ENCODE data around the gene RSPO1.

- TF ChIP-seq POLR2AphosphoS5 (IDR thresholded peaks at IDR 0.05; ENCODE audit: low read depth, low read length) (no peak), MXI1 (IDR thresholded peaks at IDR 0.05; ENCODE audit: low read depth, low read length) (no peak), EZH2phosphoT487 (IDR thresholded peaks at IDR 0.05; ENCODE audit: borderline replicate concordance, low read depth) (no peak), MAX (IDR thresholded peaks at IDR 0.05; ENCODE audit: low read depth) (no peak), RCOR1 (IDR thresholded peaks at IDR 0.05; ENCODE audit: low read length) (no peak)
- TF ChIP-seq, protein P1, sequence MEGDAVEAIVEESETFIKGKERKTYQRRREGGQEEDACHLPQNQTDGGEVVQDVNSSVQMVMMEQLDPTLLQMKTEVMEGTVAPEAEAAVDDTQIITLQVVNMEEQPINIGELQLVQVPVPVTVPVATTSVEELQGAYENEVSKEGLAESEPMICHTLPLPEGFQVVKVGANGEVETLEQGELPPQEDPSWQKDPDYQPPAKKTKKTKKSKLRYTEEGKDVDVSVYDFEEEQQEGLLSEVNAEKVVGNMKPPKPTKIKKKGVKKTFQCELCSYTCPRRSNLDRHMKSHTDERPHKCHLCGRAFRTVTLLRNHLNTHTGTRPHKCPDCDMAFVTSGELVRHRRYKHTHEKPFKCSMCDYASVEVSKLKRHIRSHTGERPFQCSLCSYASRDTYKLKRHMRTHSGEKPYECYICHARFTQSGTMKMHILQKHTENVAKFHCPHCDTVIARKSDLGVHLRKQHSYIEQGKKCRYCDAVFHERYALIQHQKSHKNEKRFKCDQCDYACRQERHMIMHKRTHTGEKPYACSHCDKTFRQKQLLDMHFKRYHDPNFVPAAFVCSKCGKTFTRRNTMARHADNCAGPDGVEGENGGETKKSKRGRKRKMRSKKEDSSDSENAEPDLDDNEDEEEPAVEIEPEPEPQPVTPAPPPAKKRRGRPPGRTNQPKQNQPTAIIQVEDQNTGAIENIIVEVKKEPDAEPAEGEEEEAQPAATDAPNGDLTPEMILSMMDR (IDR thresholded peaks at IDR 0.05), result no peak
Measured at GRCh38 chr1:37596182-37596667, 38.5 kb downstream of the RSPO1 start.
